HEK293 (cell line): ENCODE measurements around the gene IGFLR1.
A peak's percentile ranks its signal among the peaks of the same experiment; 100 is the strongest.

Experiments
- CTCF ChIP-seq: fragments of 450-650 bp; formaldehyde crosslinking; IDR thresholded peaks from 2 replicates; pipeline ENCODE4 v1.5.1; 2016; ENCODE audit warnings: missing biosample characterization, missing genetic modification characterization
- REPIN1 ChIP-seq: fragments of 450-650 bp; formaldehyde crosslinking; IDR thresholded peaks from 2 replicates; pipeline ENCODE4 v1.5.1; 2017; ENCODE audit warnings: missing biosample characterization, missing genetic modification characterization, low read depth
- REST ChIP-seq: fragments of 450-650 bp; formaldehyde crosslinking; IDR thresholded peaks from 2 replicates; pipeline ENCODE4 v1.5.1; 2016; ENCODE audit warnings: missing biosample characterization, missing genetic modification characterization
- YY1 ChIP-seq: fragments of 450-650 bp; formaldehyde crosslinking; IDR thresholded peaks from 2 replicates; pipeline ENCODE4 v1.5.1; 2018; ENCODE audit warnings: missing biosample characterization, missing genetic modification characterization
- ZBTB20 ChIP-seq: fragments of 450-650 bp; formaldehyde crosslinking; IDR thresholded peaks from 2 replicates; pipeline ENCODE4 v1.5.1; 2016; ENCODE audit warnings: missing biosample characterization, missing genetic modification characterization
- ZBTB21 ChIP-seq: fragments of 450-650 bp; formaldehyde crosslinking; IDR thresholded peaks from 2 replicates; pipeline ENCODE4 v1.5.1; 2017; ENCODE audit warnings: missing biosample characterization, missing genetic modification characterization
- ZBTB26 ChIP-seq: fragments of 450-650 bp; formaldehyde crosslinking; optimal IDR thresholded peaks from 2 replicates; pipeline ENCODE3; 2016; ENCODE audit warnings: missing biosample characterization, mild to moderate bottlenecking, missing genetic modification characterization
- ZNF121 ChIP-seq: fragments of 450-650 bp; formaldehyde crosslinking; IDR thresholded peaks from 2 replicates; pipeline ENCODE4 v1.5.1; 2016; ENCODE audit warnings: missing biosample characterization, missing genetic modification characterization
- ZNF18 ChIP-seq: fragments of 450-650 bp; formaldehyde crosslinking; IDR thresholded peaks from 2 replicates; pipeline ENCODE4 v1.5.1; 2016; ENCODE audit warnings: missing biosample characterization, missing genetic modification characterization
- ZNF214 ChIP-seq: fragments of 450-650 bp; formaldehyde crosslinking; IDR thresholded peaks from 2 replicates; pipeline ENCODE4 v1.5.1; 2017; ENCODE audit warnings: missing biosample characterization, mild to moderate bottlenecking, missing genetic modification characterization, borderline replicate concordance
- ZNF239 ChIP-seq: fragments of 450-650 bp; formaldehyde crosslinking; IDR thresholded peaks from 2 replicates; pipeline ENCODE4 v1.5.1; 2016; ENCODE audit warnings: missing biosample characterization, missing genetic modification characterization
- ZNF274 ChIP-seq, 2 experiments: fragments of 200-500 bp in 1 of 2; fragments of 450-650 bp in 1 of 2; sonication (Bioruptor generic) in 1 of 2; formaldehyde crosslinking in 1 of 2; IDR thresholded peaks; 2 replicates each; pipeline versions ENCODE4 v1.5.1 to v1.6.1; 2014 to 2016; ENCODE audit warnings: borderline replicate concordance in 1 of 2, inconsistent platforms in 1 of 2, low read length in 1 of 2, missing biosample characterization in 1 of 2, missing genetic modification characterization in 1 of 2
- ZNF292 ChIP-seq: fragments of 450-650 bp; formaldehyde crosslinking; IDR thresholded peaks from 2 replicates; pipeline ENCODE4 v1.5.1; 2016; ENCODE audit warnings: low read depth, missing biosample characterization, missing genetic modification characterization, borderline replicate concordance
- ZNF335 ChIP-seq: fragments of 450-650 bp; formaldehyde crosslinking; conservative IDR thresholded peaks from 2 replicates; pipeline ENCODE4 v1.5.1; 2016; ENCODE audit warnings: missing biosample characterization, missing genetic modification characterization
- ZNF362 ChIP-seq: fragments of 450-650 bp; formaldehyde crosslinking; IDR thresholded peaks from 2 replicates; pipeline ENCODE4 v1.5.1; 2016; ENCODE audit warnings: missing biosample characterization, missing genetic modification characterization
- ZNF510 ChIP-seq: fragments of 450-650 bp; formaldehyde crosslinking; IDR thresholded peaks from 2 replicates; pipeline ENCODE4 v1.5.1; 2018; ENCODE audit warnings: mild to moderate bottlenecking, missing genetic modification characterization, missing biosample characterization; ENCODE audit not compliant: insufficient replicate concordance
- ZNF529 ChIP-seq: fragments of 450-650 bp; formaldehyde crosslinking; IDR thresholded peaks from 2 replicates; pipeline ENCODE4 v1.5.1; 2017; ENCODE audit warnings: missing genetic modification characterization, missing biosample characterization; ENCODE audit not compliant: insufficient replicate concordance
- ZNF530 ChIP-seq: fragments of 450-650 bp; formaldehyde crosslinking; IDR thresholded peaks from 2 replicates; pipeline ENCODE4 v1.5.1; 2016; ENCODE audit warnings: low read depth, missing biosample characterization, missing genetic modification characterization
- ZNF624 ChIP-seq: fragments of 450-650 bp; formaldehyde crosslinking; IDR thresholded peaks from 2 replicates; pipeline ENCODE4 v1.5.1; 2017; ENCODE audit warnings: missing biosample characterization, missing genetic modification characterization
- ZNF692 ChIP-seq: fragments of 450-650 bp; formaldehyde crosslinking; IDR thresholded peaks from 2 replicates; pipeline ENCODE4 v1.5.1; 2016; ENCODE audit warnings: missing biosample characterization, missing genetic modification characterization
- ZNF785 ChIP-seq: fragments of 450-650 bp; formaldehyde crosslinking; IDR thresholded peaks from 2 replicates; pipeline ENCODE4 v1.5.1; 2016; ENCODE audit warnings: missing biosample characterization, missing genetic modification characterization
- ZNF792 ChIP-seq: fragments of 450-650 bp; formaldehyde crosslinking; IDR thresholded peaks from 2 replicates; pipeline ENCODE4 v1.5.1; 2016; ENCODE audit warnings: missing biosample characterization, missing genetic modification characterization
- ZNF830 ChIP-seq: fragments of 450-650 bp; IDR thresholded peaks from 2 replicates; pipeline ENCODE4 v1.5.0; 2018; ENCODE audit warnings: missing biosample characterization, missing genetic modification characterization, low read depth, mild to moderate bottlenecking, moderate library complexity
- TF ChIP-seq, protein P1 (sequence below): fragments of 450-650 bp; formaldehyde crosslinking; IDR thresholded peaks from 2 replicates; pipeline ENCODE4 v1.5.0; 2017; ENCODE audit warnings: missing biosample characterization, missing genetic modification characterization, borderline replicate concordance

IGFLR1 gene

DNA sequence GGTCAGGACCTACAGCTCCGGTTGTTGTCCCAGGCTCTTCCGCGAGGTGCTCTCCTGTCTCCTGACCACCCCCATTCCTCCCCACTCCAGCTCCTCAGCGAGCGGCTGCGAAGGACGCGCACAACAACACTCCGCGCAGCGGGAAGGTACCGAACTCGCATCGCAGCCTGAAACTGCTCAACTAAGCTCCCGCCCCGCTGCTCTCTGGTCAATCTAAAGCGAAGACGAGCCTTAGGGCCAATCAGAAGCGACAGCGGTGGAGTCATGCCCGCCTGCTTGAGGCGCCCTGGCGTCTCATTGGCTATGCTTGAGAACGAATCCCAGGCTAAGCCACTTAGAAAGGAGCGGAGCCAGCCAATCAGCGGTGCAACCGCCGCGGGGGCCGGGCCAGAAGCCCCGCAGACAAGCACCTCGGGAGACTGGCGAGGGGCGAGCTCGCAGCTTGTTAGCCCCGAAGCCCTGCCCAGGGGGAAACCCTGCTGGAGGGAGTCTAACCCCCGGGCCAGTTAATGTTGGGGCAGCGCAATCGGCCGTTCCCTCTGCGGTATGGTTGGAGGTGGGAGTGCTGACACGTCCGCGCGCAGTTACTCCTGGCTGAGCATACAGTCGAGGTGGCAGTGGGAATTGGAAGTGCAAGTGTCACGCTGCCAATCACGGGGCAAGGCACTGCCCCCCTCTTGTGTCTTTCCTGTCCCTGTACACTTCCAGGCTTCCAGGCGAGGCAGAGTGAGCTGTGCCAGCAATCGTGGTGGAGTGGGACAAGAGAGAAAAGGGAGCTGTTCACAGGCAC, 39.8 kb downstream of the IGFLR1 start (continued):
- TF ChIP-seq REPIN1 (tag by site-specific recombination): peak; percentile 94; the same call in 1 of the 2 replicates
- TF ChIP-seq ZBTB26 (tag by site-specific recombination): peak; percentile 76
- TF ChIP-seq ZNF529 (tag by site-specific recombination): no peak
- TF ChIP-seq ZNF121 (tag by site-specific recombination): no peak
- no peak; the same call in 1 of the 2 replicates for TF ChIP-seq ZBTB21 (tag by site-specific recombination)
- peak; percentile 51; the same call in 1 of the 2 replicates for TF ChIP-seq CTCF
- TF ChIP-seq YY1 (tag by site-specific recombination): no peak
- TF ChIP-seq ZNF792: peak; percentile 78
- no peak for TF ChIP-seq ZNF830 (tag by site-specific recombination)
- TF ChIP-seq ZNF239: no peak
- TF ChIP-seq ZNF362 (tag by site-specific recombination): peak; percentile 41; the same call in 1 of the 2 replicates
- peak; percentile 83 for TF ChIP-seq REST (tag by site-specific recombination)
- TF ChIP-seq ZBTB20: peak; percentile 80
- no peak for TF ChIP-seq ZNF530 (tag by site-specific recombination)
- TF ChIP-seq ZNF692 (tag by site-specific recombination): peak; percentile 47
- TF ChIP-seq ZNF214 (tag by site-specific recombination): no peak
- TF ChIP-seq ZNF292 (tag by site-specific recombination): no peak
- TF ChIP-seq ZNF274 (IDR thresholded peaks at IDR 0.05; ENCODE audit: low read length): no peak
- no peak for TF ChIP-seq ZNF274 (tag by site-specific recombination; IDR thresholded peaks at IDR 0.05; ENCODE audit: borderline replicate concordance)
- TF ChIP-seq ZNF624 (tag by site-specific recombination): no peak
- peak; percentile 68 for TF ChIP-seq ZNF335 (tag by site-specific recombination)
- no peak for TF ChIP-seq ZNF510 (tag by site-specific recombination)
- no peak for TF ChIP-seq ZNF785 (tag by site-specific recombination)
- TF ChIP-seq ZNF18 (tag by site-specific recombination): peak; percentile 99
- TF ChIP-seq, protein P1, sequence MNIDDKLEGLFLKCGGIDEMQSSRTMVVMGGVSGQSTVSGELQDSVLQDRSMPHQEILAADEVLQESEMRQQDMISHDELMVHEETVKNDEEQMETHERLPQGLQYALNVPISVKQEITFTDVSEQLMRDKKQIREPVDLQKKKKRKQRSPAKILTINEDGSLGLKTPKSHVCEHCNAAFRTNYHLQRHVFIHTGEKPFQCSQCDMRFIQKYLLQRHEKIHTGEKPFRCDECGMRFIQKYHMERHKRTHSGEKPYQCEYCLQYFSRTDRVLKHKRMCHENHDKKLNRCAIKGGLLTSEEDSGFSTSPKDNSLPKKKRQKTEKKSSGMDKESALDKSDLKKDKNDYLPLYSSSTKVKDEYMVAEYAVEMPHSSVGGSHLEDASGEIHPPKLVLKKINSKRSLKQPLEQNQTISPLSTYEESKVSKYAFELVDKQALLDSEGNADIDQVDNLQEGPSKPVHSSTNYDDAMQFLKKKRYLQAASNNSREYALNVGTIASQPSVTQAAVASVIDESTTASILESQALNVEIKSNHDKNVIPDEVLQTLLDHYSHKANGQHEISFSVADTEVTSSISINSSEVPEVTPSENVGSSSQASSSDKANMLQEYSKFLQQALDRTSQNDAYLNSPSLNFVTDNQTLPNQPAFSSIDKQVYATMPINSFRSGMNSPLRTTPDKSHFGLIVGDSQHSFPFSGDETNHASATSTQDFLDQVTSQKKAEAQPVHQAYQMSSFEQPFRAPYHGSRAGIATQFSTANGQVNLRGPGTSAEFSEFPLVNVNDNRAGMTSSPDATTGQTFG (tag by site-specific recombination): no peak
